Mammary epithelial cell (primary cell): ENCODE results near the gene PEX11A.

ENCODE experiments used
- EZH2 ChIP-seq: IDR thresholded peaks from 2 replicates; pipeline ENCODE4 v1.6.1; 2012; ENCODE audit warnings: low read length, inconsistent platforms, borderline replicate concordance
- TF ChIP-seq, protein P1 (sequence below), 2 donors: IDR thresholded peaks in 1 of 2; conservative IDR thresholded peaks in 1 of 2; 2 replicates each; pipeline ENCODE4 v1.5.1; 2011 to 2012; ENCODE audit warnings: inconsistent platforms in 2 of 2, low read length in 2 of 2, mild to moderate bottlenecking in 2 of 2, control low read depth in 1 of 2, low read depth in 1 of 2; ENCODE audit not compliant: insufficient read depth in 1 of 2; ENCODE audit errors: extremely low read depth in 1 of 2

DNA sequence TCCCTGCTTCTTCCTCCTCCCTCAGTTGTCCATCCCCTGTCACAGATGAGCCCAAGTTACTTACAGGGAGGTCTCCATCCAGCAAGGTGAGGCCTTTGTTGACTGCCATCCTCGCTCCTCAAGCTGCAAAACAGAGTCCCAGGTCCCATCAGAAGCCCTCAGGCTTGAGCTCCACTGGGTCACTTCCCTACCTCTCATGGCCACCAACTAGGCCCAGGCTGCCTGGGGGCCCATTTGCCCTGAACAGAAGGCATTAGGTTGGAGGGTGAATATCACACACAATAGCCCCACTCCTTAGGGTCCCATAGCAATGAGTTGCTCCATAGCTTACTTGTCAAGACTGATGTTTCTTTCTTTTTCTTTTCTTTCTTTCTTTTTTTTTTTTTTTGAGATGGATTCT, 13.2 kb downstream of the PEX11A start:
- no peak for TF ChIP-seq EZH2
- TF ChIP-seq, protein P1, sequence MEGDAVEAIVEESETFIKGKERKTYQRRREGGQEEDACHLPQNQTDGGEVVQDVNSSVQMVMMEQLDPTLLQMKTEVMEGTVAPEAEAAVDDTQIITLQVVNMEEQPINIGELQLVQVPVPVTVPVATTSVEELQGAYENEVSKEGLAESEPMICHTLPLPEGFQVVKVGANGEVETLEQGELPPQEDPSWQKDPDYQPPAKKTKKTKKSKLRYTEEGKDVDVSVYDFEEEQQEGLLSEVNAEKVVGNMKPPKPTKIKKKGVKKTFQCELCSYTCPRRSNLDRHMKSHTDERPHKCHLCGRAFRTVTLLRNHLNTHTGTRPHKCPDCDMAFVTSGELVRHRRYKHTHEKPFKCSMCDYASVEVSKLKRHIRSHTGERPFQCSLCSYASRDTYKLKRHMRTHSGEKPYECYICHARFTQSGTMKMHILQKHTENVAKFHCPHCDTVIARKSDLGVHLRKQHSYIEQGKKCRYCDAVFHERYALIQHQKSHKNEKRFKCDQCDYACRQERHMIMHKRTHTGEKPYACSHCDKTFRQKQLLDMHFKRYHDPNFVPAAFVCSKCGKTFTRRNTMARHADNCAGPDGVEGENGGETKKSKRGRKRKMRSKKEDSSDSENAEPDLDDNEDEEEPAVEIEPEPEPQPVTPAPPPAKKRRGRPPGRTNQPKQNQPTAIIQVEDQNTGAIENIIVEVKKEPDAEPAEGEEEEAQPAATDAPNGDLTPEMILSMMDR (conservative IDR thresholded peaks at IDR 0.05 in 1 of 2, IDR thresholded peaks at IDR 0.05 in 1 of 2; ENCODE audit: extremely low read depth in 1 of 2, insufficient read depth in 1 of 2, low read depth in 1 of 2, low read length in 2 of 2), result no peak
